PFSK-1 (cell line): ENCODE results near the gene C4A. TPM values are rescaled to one million over a fixed set of nuclear protein-coding genes. Genes with fewer than 3 reads are reported as not detected.
"Not testable (repeated sequence)": the region's sequence is repeated elsewhere in the genome, so short reads cannot be mapped to it uniquely, and the experiment has no call there.

Source experiments
- FOXP2 ChIP-seq: optimal IDR thresholded peaks from 2 replicates; pipeline ENCODE3; 2011; ENCODE audit warnings: borderline replicate concordance, control low read depth, inconsistent platforms; ENCODE audit not compliant: insufficient read depth; ENCODE audit errors: extremely low read length, extremely low read depth
- POLR2AphosphoS5 ChIP-seq: IDR thresholded peaks from 2 replicates; pipeline ENCODE4 v1.6.1; 2012; ENCODE audit warnings: low read depth, mild to moderate bottlenecking, control low read depth, low read length, moderate library complexity
- SIN3A ChIP-seq: IDR thresholded peaks from 2 replicates; pipeline ENCODE4 v1.6.1; 2012; ENCODE audit warnings: mild to moderate bottlenecking, low read length, moderate library complexity, borderline replicate concordance; ENCODE audit not compliant: insufficient read depth
- TAF1 ChIP-seq: IDR thresholded peaks from 2 replicates; pipeline ENCODE4 v1.6.1; 2012; ENCODE audit warnings: low read length, control low read depth, borderline replicate concordance; ENCODE audit not compliant: insufficient read depth
- polyA plus RNA-seq: library from polyadenylated mRNA; unstranded; fragments of >200 nt; gene quantifications from one replicate; pipeline ENCODE4 v1.2.1, GENCODE V29; 2012; ENCODE audit warnings: low read depth, missing spikeins; ENCODE audit not compliant: insufficient read length
- TF ChIP-seq, protein P1 (sequence below), 2 experiments: IDR thresholded peaks; 2 replicates each; pipeline versions ENCODE4 v1.6.1 to v1.8.0; 2011 to 2012; ENCODE audit warnings: low read depth in 2 of 2, low read length in 2 of 2, control low read depth in 1 of 2, inconsistent platforms in 1 of 2, mild to moderate bottlenecking in 1 of 2, moderate library complexity in 1 of 2; ENCODE audit not compliant: insufficient read depth in 1 of 2

Gene C4A
- 44.6 TPM for polyA plus RNA-seq

DNA sequence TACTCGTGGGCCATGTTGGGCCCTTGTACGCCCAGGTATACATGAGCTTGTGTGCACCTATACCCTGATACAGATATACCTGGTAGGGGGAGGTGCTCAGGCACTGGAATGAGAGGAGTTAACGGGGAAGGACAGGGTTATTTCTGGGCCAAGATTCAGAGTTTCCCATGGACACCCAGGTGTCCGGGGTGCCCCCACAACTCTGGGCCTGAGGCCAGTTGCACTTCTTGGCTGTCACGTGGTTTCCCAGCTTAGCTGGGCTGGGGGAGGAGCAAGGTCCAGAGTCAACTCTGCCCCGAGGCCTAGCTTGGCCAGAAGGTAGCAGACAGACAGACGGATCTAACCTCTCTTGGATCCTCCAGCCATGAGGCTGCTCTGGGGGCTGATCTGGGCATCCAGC is at the start of gene C4A:
TSS of gene C4A (plus strand) at position 314 of the 400 bp plus-strand sequence. CDS start at position 365, 51 bp downstream.
- not testable (repeated sequence) for TF ChIP-seq SIN3A, POLR2AphosphoS5, FOXP2

DNA sequence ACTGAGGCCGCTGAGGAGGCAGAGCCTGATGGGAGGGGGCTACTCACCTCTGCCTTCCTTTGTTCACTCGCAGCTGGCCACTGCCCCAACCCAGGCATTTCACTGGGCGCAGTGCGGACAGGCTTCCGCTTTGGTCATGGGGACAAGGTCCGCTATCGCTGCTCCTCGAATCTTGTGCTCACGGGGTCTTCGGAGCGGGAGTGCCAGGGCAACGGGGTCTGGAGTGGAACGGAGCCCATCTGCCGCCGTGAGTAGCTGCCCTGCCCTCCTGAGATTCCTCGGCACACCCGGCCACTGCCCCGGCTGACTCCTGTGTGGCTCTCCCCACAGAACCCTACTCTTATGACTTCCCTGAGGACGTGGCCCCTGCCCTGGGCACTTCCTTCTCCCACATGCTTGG is 48.3 kb upstream of the C4A start:
- TF ChIP-seq POLR2AphosphoS5, result no peak
- TF ChIP-seq TAF1, result no peak
- no peak for TF ChIP-seq SIN3A
- TF ChIP-seq, protein P1, sequence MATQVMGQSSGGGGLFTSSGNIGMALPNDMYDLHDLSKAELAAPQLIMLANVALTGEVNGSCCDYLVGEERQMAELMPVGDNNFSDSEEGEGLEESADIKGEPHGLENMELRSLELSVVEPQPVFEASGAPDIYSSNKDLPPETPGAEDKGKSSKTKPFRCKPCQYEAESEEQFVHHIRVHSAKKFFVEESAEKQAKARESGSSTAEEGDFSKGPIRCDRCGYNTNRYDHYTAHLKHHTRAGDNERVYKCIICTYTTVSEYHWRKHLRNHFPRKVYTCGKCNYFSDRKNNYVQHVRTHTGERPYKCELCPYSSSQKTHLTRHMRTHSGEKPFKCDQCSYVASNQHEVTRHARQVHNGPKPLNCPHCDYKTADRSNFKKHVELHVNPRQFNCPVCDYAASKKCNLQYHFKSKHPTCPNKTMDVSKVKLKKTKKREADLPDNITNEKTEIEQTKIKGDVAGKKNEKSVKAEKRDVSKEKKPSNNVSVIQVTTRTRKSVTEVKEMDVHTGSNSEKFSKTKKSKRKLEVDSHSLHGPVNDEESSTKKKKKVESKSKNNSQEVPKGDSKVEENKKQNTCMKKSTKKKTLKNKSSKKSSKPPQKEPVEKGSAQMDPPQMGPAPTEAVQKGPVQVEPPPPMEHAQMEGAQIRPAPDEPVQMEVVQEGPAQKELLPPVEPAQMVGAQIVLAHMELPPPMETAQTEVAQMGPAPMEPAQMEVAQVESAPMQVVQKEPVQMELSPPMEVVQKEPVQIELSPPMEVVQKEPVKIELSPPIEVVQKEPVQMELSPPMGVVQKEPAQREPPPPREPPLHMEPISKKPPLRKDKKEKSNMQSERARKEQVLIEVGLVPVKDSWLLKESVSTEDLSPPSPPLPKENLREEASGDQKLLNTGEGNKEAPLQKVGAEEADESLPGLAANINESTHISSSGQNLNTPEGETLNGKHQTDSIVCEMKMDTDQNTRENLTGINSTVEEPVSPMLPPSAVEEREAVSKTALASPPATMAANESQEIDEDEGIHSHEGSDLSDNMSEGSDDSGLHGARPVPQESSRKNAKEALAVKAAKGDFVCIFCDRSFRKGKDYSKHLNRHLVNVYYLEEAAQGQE (IDR thresholded peaks at IDR 0.05; ENCODE audit: insufficient read depth in 1 of 2, low read depth in 2 of 2, low read length in 2 of 2), result no peak
- no peak for TF ChIP-seq FOXP2

DNA sequence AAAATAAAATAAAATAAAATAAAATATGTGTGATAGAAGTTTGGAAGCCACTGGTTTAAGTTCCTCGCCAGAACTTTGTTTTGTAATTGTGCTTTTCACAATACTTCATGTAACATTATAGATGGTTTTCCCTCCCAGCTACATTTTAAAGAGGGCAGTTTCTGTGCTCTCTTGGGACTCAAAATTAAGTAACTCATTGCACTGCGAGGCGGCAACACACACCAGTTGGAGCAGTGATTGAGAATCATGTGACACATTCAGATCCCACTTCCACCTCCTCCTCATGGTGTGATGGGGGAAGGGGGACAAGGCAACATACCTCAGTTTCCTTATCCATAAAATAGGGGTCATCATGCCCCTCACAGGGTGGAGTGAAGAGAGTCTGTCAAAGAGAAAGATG is 46.8 kb upstream of the C4A start:
- TF ChIP-seq SIN3A, result no peak
- no peak for TF ChIP-seq TAF1
- TF ChIP-seq, protein P1 (IDR thresholded peaks at IDR 0.05; ENCODE audit: insufficient read depth in 1 of 2, low read depth in 2 of 2, low read length in 2 of 2), result no peak
- no peak for TF ChIP-seq POLR2AphosphoS5
- no peak for TF ChIP-seq FOXP2

DNA sequence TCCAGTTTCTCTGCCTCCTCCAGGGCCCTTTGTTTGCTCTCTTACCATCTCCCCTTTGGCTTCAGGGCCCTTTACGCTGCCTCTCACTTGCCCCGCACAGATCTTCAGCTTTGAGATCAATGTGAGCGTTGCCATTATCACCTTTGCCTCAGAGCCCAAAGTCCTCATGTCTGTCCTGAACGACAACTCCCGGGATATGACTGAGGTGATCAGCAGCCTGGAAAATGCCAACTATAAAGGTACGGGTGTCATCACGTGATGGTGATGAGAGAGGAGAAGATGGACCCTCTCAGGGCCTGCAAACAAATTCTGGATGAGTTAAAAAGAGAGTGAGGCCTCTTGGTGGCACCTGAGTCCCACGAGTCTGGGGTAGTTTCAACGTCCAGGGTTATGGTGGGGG is 46.0 kb upstream of the C4A start:
- TF ChIP-seq TAF1 (no peak), POLR2AphosphoS5 (no peak)

DNA sequence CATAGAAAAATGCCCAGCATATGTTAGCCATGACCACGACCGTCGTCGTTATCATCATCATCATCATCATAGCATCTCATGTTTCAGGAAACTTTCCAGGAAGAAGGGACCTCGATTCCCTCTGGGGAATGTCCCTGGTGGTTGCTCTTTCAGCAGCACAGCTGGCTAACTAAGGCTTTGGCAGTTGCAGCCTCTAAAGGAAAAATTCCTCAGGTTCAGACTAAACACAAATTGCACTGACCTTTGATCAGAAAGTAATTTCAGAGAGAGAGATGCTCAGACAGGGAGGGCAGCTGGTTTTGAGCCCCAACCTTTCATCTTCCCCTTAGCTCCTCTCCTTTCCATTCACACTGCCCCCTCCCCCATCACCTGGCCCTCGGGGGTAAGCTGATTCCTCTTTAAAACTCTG is 41.6 kb upstream of the C4A start:
- TF ChIP-seq, protein P1 (IDR thresholded peaks at IDR 0.05; ENCODE audit: insufficient read depth in 1 of 2, low read depth in 2 of 2, low read length in 2 of 2), result no peak
- no peak for TF ChIP-seq FOXP2
- no peak for TF ChIP-seq TAF1
- no peak for TF ChIP-seq SIN3A
- no peak for TF ChIP-seq POLR2AphosphoS5

DNA sequence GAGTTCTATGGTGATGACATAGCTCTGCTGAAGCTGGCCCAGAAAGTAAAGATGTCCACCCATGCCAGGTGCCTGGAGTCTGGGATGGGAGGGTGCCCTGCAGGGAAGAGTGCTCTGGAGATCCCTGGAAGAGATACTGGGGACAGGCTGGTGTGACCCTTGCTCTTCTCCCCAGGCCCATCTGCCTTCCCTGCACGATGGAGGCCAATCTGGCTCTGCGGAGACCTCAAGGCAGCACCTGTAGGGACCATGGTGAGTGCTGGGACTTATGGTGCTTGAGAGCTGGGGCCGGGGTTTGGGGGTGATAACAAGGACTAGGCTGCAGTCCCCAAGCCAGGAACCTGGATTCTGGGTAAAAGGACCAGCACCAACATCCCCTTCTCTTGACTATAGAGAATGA is 38.1 kb upstream of the C4A start:
- no peak for TF ChIP-seq POLR2AphosphoS5
- TF ChIP-seq TAF1, result no peak
- no peak for TF ChIP-seq SIN3A
- no peak for TF ChIP-seq FOXP2
- TF ChIP-seq, protein P1 (IDR thresholded peaks at IDR 0.05; ENCODE audit: insufficient read depth in 1 of 2, low read depth in 2 of 2, low read length in 2 of 2), result no peak
